Nephron (organoid): ENCODE data around the gene MAML3.

Experiments
- H3K27ac Mint-ChIP-seq, 3 experiments: 2 replicates each; pipeline ENCODE4 v1.8.0; 2020; ENCODE audit warnings: mixed read lengths in 3 of 3, mild to moderate bottlenecking in 2 of 3, moderate library complexity in 1 of 3
- H3K27me3 Mint-ChIP-seq: 2 replicates; pipeline ENCODE4 v1.8.0; 2021; ENCODE audit warnings: low read depth, mild to moderate bottlenecking, moderate library complexity, mixed read lengths
- H3K36me3 Mint-ChIP-seq: 2 replicates; pipeline ENCODE4 v1.8.0; 2020; ENCODE audit warnings: low read depth, mixed read lengths
- H3K4me1 Mint-ChIP-seq: 2 replicates; pipeline ENCODE4 v1.8.0; 2020; ENCODE audit warnings: mixed read lengths
- H3K4me3 Mint-ChIP-seq, 3 experiments: 2 replicates each; pipeline ENCODE4 v1.8.0; 2020; ENCODE audit warnings: mild to moderate bottlenecking in 3 of 3, mixed read lengths in 3 of 3, moderate library complexity in 2 of 3
- H3K9me3 Mint-ChIP-seq: 2 replicates; pipeline ENCODE4 v1.8.0; 2020; ENCODE audit warnings: mixed read lengths
- TF ChIP-seq, protein P1 (sequence below), 3 experiments: fragments of 200-600 bp; sonication (generic); IDR thresholded peaks; one replicate each; pipeline ENCODE4 v1.5.0; 2021; ENCODE audit warnings: antibody characterized with exemption in 3 of 3; ENCODE audit not compliant: unreplicated experiment in 3 of 3

MAML3 gene

DNA sequence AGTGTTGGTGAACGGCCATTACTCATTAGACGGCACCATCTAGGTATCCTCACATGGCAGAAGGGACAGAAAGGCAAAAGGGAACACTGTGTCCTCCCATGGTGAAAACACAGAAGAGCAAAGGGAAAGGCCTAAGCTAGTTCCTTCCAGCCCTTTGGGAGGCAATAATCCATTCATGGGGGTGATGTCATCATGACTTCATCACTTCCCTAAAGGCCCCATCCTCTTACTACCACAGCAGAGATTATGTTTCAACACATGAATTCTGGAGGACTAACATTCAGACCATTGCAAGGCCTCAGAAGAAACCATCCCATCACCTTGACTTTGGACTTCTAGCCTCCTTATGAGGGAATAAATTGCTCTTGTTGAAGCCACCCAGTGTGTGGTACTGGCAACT lies 250.1 kb downstream of the MAML3 start:
- no peak overlapping the region for H3K4me3 Mint-ChIP-seq
- TF ChIP-seq, protein P1, sequence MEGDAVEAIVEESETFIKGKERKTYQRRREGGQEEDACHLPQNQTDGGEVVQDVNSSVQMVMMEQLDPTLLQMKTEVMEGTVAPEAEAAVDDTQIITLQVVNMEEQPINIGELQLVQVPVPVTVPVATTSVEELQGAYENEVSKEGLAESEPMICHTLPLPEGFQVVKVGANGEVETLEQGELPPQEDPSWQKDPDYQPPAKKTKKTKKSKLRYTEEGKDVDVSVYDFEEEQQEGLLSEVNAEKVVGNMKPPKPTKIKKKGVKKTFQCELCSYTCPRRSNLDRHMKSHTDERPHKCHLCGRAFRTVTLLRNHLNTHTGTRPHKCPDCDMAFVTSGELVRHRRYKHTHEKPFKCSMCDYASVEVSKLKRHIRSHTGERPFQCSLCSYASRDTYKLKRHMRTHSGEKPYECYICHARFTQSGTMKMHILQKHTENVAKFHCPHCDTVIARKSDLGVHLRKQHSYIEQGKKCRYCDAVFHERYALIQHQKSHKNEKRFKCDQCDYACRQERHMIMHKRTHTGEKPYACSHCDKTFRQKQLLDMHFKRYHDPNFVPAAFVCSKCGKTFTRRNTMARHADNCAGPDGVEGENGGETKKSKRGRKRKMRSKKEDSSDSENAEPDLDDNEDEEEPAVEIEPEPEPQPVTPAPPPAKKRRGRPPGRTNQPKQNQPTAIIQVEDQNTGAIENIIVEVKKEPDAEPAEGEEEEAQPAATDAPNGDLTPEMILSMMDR (IDR thresholded peaks at IDR 0.05; ENCODE audit: unreplicated experiment in 3 of 3): no peak
- peaks cover 72% of the 10 kb centered on the region for H3K4me1 Mint-ChIP-seq
- H3K27me3 Mint-ChIP-seq: no peaks in the 10 kb centered on the region
- peaks cover 18% of the 10 kb centered on the region for H3K36me3 Mint-ChIP-seq
- H3K9me3 Mint-ChIP-seq: peaks cover 2% of the 10 kb centered on the region
- H3K27ac Mint-ChIP-seq: no peak overlapping the region

DNA sequence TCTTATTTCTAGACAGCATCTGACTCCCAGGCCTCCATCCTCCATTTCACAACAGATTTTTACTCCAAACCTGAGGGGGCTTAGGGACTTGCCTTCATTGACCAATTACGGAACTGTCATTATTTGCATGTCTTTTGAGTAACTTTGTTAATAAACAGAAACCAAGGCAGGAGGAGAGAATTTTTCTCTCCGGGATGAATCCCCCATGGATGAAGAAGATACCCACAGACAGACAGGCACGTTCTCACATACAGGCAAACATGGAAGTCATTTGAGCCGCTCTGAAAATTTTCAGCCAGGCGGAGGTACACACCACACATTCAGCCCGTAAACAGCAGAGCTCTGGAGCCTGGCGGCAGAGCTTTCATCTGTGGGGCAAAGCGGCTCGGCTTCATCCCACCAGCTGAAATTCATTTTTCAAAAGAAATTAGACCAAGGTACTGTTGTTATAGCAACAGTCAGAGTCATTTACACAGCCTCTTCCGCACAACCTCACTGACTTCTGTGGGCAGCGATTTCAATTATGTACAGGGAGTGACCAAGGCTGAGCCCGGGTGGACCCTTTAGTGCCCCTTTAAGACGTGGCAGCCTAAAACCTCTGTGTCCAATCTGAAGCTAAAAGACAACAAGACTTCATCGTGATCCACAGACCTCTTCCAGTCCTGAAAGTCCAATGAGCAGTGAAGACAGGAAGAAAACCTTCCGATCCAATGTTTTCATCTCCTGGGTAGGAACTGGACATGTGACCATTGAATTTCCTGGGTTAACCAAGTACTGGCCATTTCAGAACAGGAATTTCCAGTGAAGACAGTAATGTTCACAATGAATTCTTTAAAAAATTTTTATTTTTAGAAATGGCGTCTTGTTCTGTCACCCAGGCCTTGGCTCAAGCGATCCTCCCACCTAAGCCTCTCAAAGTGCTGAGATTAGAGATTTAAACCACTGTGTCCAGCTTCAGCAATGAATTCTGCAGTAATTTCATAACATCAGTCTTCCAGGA lies 251.4 kb downstream of the MAML3 start:
- TF ChIP-seq, protein P1 (IDR thresholded peaks at IDR 0.05; ENCODE audit: unreplicated experiment in 3 of 3): no peak
- Mint-ChIP-seq H3K27me3 (no peaks in the 10 kb centered on the region), H3K36me3 (peaks cover 18% of the 10 kb centered on the region), H3K9me3 (peaks cover 2% of the 10 kb centered on the region), H3K27ac (peak overlapping the region; percentile 89 to 95 (median 93)), H3K4me1 (peaks cover 67% of the 10 kb centered on the region), H3K4me3 (peak overlapping the region; percentile 35 to 79 (median 75))

DNA sequence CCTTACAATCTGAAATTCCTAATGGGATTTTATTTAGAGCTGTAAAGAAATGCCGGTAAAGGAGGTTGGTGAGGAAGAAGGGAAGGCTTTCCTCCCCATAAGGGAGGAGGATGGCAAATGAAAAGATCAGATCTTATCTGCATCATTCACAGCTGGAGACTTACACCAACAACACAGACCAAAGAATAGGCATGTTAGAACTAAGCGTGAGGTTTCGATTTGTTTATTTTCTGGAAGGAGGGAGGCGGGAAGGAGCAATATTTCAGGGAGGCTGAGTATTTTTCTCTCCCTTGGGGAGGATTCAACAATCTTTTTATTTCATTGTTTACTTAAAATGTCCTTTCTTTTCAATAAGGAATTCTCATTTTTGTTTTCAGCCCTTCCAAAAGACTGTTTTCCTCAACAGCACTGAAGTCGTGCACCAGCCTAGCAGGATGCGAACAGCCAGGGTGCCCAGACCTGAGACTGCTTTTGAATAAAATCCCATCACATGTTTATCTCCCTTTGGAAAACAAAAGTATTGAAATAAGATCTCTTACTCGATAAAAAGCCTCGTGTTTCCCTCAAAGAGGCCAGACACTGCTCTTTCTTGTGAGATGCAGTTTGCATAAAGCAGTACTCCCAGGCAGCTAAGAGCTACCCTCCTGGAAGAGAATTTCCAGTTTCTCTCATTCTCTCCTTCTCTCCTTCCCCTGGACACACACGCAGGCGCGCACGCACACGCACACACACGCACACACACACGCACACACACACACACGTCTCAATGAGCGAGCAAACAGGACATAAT lies 252.3 kb downstream of the MAML3 start:
- Mint-ChIP-seq H3K27me3 (no peaks in the 10 kb centered on the region), H3K36me3 (peaks cover 18% of the 10 kb centered on the region), H3K27ac (peak overlapping the region; percentile 89 to 95 (median 93)), H3K9me3 (peaks cover 2% of the 10 kb centered on the region), H3K4me1 (peaks cover 59% of the 10 kb centered on the region), H3K4me3 (peak overlapping the region; percentile 44 to 75 (median 65))
- TF ChIP-seq, protein P1 (IDR thresholded peaks at IDR 0.05; ENCODE audit: unreplicated experiment in 3 of 3): no peak

DNA sequence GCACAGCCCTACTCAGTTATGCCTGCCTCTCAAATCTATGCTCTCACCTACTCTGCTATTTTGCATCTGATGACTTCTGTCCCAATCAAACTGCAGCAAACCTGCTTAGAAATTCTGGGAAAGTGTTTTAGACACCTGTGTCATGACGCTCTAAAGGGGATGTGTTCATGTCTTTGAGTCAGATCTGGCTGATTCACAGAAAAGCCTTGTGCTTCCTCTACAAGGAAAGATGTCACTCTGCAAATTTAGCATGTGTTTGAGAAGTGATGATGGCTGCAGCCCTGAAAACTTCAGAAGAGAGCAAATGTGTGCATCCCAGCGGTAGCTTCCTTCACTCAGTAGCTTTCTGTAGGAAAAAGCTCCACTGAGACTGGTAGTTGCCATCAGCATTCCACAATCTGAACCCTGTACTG lies 253.0 kb downstream of the MAML3 start:
- peaks cover 18% of the 10 kb centered on the region for H3K36me3 Mint-ChIP-seq
- H3K4me1 Mint-ChIP-seq: peaks cover 52% of the 10 kb centered on the region
- H3K27me3 Mint-ChIP-seq: no peaks in the 10 kb centered on the region
- H3K4me3 Mint-ChIP-seq: no peak overlapping the region
- H3K9me3 Mint-ChIP-seq: peaks cover 2% of the 10 kb centered on the region
- TF ChIP-seq, protein P1 (IDR thresholded peaks at IDR 0.05; ENCODE audit: unreplicated experiment in 3 of 3): no peak
- H3K27ac Mint-ChIP-seq: peak overlapping the region; percentile 89 to 95 (median 93)

DNA sequence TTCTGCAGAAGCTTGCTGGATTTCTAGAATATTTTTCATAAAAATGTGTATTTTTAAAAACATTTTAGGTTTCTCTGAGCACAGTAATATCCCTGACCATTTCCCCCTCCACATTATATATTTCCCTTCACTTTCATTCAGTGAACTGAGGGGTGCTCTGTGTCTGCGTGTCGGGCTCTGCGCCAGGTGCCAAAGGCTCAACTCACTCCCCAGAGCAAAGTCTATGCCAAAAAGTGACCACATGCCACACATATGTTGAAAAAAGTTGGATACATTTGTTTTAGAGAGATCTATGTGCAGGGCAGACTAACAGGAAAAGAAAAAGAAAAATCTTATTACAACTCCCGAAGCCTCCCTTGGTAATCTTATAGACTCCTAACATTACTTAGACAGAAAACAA lies 254.6 kb downstream of the MAML3 start:
- peaks cover 8% of the 10 kb centered on the region for H3K36me3 Mint-ChIP-seq
- H3K9me3 Mint-ChIP-seq: peaks cover 2% of the 10 kb centered on the region
- TF ChIP-seq, protein P1 (IDR thresholded peaks at IDR 0.05; ENCODE audit: unreplicated experiment in 3 of 3): no peak
- peak overlapping the region in 2 of 3 experiments; percentile 51 to 56 for H3K27ac Mint-ChIP-seq
- H3K27me3 Mint-ChIP-seq: no peaks in the 10 kb centered on the region
- no peak overlapping the region for H3K4me3 Mint-ChIP-seq
- peaks cover 52% of the 10 kb centered on the region for H3K4me1 Mint-ChIP-seq
